Trophoblast cell (in vitro differentiated cells and primary cell): ENCODE results near the gene DRAM1.

ENCODE experiments used
- DNase-seq, 2 donors: peaks; one replicate each; pipeline ENCODE4 v3.0.0-alpha.2; 2016
- H2AFZ ChIP-seq: 2 replicates; pipeline ENCODE4 v1.6.1; 2013; ENCODE audit warnings: low read length, moderate library complexity, mild to moderate bottlenecking; ENCODE audit not compliant: insufficient read depth, poor library complexity
- H2AK5ac ChIP-seq: 2 replicates; pipeline ENCODE4 v1.6.1; 2013; ENCODE audit warnings: mild to moderate bottlenecking, low read length
- H2BK120ac ChIP-seq: 2 replicates; pipeline ENCODE4 v1.6.1; 2013; ENCODE audit warnings: low read length, mild to moderate bottlenecking, moderate library complexity; ENCODE audit not compliant: insufficient read depth, poor library complexity
- H2BK12ac ChIP-seq: 2 replicates; pipeline ENCODE4 v1.6.1; 2013; ENCODE audit warnings: mild to moderate bottlenecking, low read length, moderate library complexity
- H2BK5ac ChIP-seq: 2 replicates; pipeline ENCODE4 v1.6.1; 2013; ENCODE audit warnings: low read length, low read depth, moderate library complexity, mild to moderate bottlenecking; ENCODE audit not compliant: poor library complexity
- H3K14ac ChIP-seq: 2 replicates; pipeline ENCODE4 v1.6.1; 2013; ENCODE audit warnings: mild to moderate bottlenecking, low read length
- H3K18ac ChIP-seq: 2 replicates; pipeline ENCODE4 v1.6.1; 2013; ENCODE audit warnings: mild to moderate bottlenecking, low read length
- H3K23ac ChIP-seq: 2 replicates; pipeline ENCODE4 v1.6.1; 2013; ENCODE audit warnings: low read length
- H3K27ac ChIP-seq: 2 replicates; pipeline ENCODE4 v1.5.1; 2013; ENCODE audit warnings: low read depth, mild to moderate bottlenecking, inconsistent platforms, low read length, moderate library complexity
- H3K27me3 ChIP-seq: 2 replicates; pipeline ENCODE4 v1.6.1; 2013; ENCODE audit warnings: inconsistent platforms, mild to moderate bottlenecking, low read length, moderate library complexity; ENCODE audit not compliant: insufficient read depth
- H3K36me3 ChIP-seq, 2 experiments: 1 replicate in 1 of 2; 2 replicates in 1 of 2; pipeline ENCODE4 v1.6.1; 2013; ENCODE audit warnings: low read length in 2 of 2, mild to moderate bottlenecking in 2 of 2, moderate library complexity in 1 of 2; ENCODE audit not compliant: insufficient read depth in 2 of 2, control insufficient read depth in 1 of 2
- H3K4ac ChIP-seq: 2 replicates; pipeline ENCODE4 v1.6.1; 2013; ENCODE audit warnings: low read depth, mild to moderate bottlenecking, low read length, moderate library complexity
- H3K4me1 ChIP-seq, 2 experiments: 1 replicate in 1 of 2; 2 replicates in 1 of 2; pipeline ENCODE4 v1.6.1; 2013; ENCODE audit warnings: low read length in 2 of 2, mild to moderate bottlenecking in 2 of 2, moderate library complexity in 1 of 2; ENCODE audit not compliant: insufficient read depth in 2 of 2, control insufficient read depth in 1 of 2
- H3K4me2 ChIP-seq: 2 replicates; pipeline ENCODE4 v1.6.1; 2013; ENCODE audit warnings: inconsistent platforms, mild to moderate bottlenecking, low read length, moderate library complexity
- H3K4me3 ChIP-seq: 2 replicates; pipeline ENCODE4 v1.5.1; 2013; ENCODE audit warnings: mild to moderate bottlenecking, low read depth, low read length, inconsistent platforms
- H3K79me1 ChIP-seq: one replicate; pipeline ENCODE4 v1.6.1; 2013; ENCODE audit warnings: low read length
- H3K79me2 ChIP-seq: 2 replicates; pipeline ENCODE4 v1.6.1; 2013; ENCODE audit warnings: low read length, mild to moderate bottlenecking; ENCODE audit not compliant: control insufficient read depth, insufficient read depth, poor library complexity
- H3K9ac ChIP-seq: 2 replicates; pipeline ENCODE4 v1.6.1; 2013; ENCODE audit warnings: mild to moderate bottlenecking, low read length
- H3K9me3 ChIP-seq: 2 replicates; pipeline ENCODE4 v1.6.1; 2013; ENCODE audit warnings: low read depth, mild to moderate bottlenecking, control low read depth, inconsistent platforms, low read length; ENCODE audit not compliant: insufficient read depth
- H4K12ac ChIP-seq: 2 replicates; pipeline ENCODE4 v1.6.1; 2013; ENCODE audit warnings: low read depth, mild to moderate bottlenecking, low read length, moderate library complexity
- H4K8ac ChIP-seq: 2 replicates; pipeline ENCODE4 v1.6.1; 2013; ENCODE audit warnings: low read depth, mild to moderate bottlenecking, low read length, moderate library complexity
- H4K91ac ChIP-seq: one replicate; pipeline ENCODE4 v1.6.1; 2013; ENCODE audit warnings: low read depth, mild to moderate bottlenecking, low read length, moderate library complexity
- WGBS: extraction: QIAGEN DNeasy Blood & Tissue Kit; methylation state at CpG from one replicate; pipeline ENCODE4 v1.1.7; 2013; ENCODE audit warnings: missing lambda C conversion rate; ENCODE audit not compliant: insufficient read length, insufficient coverage; ENCODE audit errors: extremely low coverage; 5-methylcytosine and 5-hydroxymethylcytosine counted together

Gene DRAM1

GRCh38 chr12:101924618-101925017 lies 47.2 kb downstream of the DRAM1 start:
- H3K4me2 ChIP-seq = no peak overlapping the region
- H3K14ac ChIP-seq = peak overlapping the region; percentile 76
- H3K79me2 ChIP-seq = peaks cover 3% of the 10 kb centered on the region
- peak overlapping the region; percentile 10 for H3K4ac ChIP-seq
- H4K91ac ChIP-seq = peak overlapping the region; percentile 86
- H2AK5ac ChIP-seq = peak overlapping the region; percentile 79
- peak overlapping the region; percentile 96 for H2BK12ac ChIP-seq
- H2AFZ ChIP-seq = no peak overlapping the region
- H3K36me3 ChIP-seq = peaks cover 0 to 3% of the 10 kb centered on the region in 2 experiments
- H3K9me3 ChIP-seq = peaks cover 2% of the 10 kb centered on the region
- no peaks in the 10 kb centered on the region for H3K27me3 ChIP-seq
- H2BK120ac ChIP-seq = peak overlapping the region; percentile 78
- H3K18ac ChIP-seq = peak overlapping the region; percentile 72
- H4K8ac ChIP-seq = peak overlapping the region; percentile 5
- H3K9ac ChIP-seq = no peak overlapping the region
- H3K4me3 ChIP-seq = no peak overlapping the region
- H3K4me1 ChIP-seq = peaks cover 7 to 8% of the 10 kb centered on the region in 2 experiments
- H3K23ac ChIP-seq = no peak overlapping the region
- peaks cover 8% of the 10 kb centered on the region for H3K79me1 ChIP-seq
- DNase-seq = peak; percentile 16 to 51
- peak overlapping the region; percentile 68 for H2BK5ac ChIP-seq
- peak overlapping the region; percentile 77 for H3K27ac ChIP-seq
- peak overlapping the region; percentile 40 for H4K12ac ChIP-seq
- no CpG with 5 or more reads among the region's 3 CpGs for WGBS

GRCh38 chr12:101925361-101925760 lies 48.0 kb downstream of the DRAM1 start:
- Histone ChIP-seq H2BK12ac (no peak overlapping the region), H3K4me3 (no peak overlapping the region), H3K36me3 (peaks cover 0 to 3% of the 10 kb centered on the region in 2 experiments), H4K91ac (no peak overlapping the region), H3K79me2 (peaks cover 3% of the 10 kb centered on the region), H3K79me1 (peaks cover 8% of the 10 kb centered on the region), H3K9ac (no peak overlapping the region), H2AK5ac (no peak overlapping the region), H3K4me1 (peaks cover 8 to 9% of the 10 kb centered on the region in 2 experiments), H3K4me2 (no peak overlapping the region), H2BK120ac (no peak overlapping the region), H3K27me3 (no peaks in the 10 kb centered on the region), H4K8ac (no peak overlapping the region), H3K4ac (no peak overlapping the region), H2AFZ (no peak overlapping the region), H3K14ac (no peak overlapping the region), H4K12ac (no peak overlapping the region), H3K27ac (peak overlapping the region; percentile 28), H2BK5ac (no peak overlapping the region), H3K23ac (no peak overlapping the region), H3K9me3 (peaks cover 2% of the 10 kb centered on the region), H3K18ac (no peak overlapping the region)
- peak; percentile 96 to 97 for DNase-seq
- no CpG with 5 or more reads among the region's 4 CpGs for WGBS

- H2AFZ ChIP-seq = no peak overlapping the region
- no peak overlapping the region for H3K4me2 ChIP-seq
- H3K9me3 ChIP-seq = peaks cover 2% of the 10 kb centered on the region
- H3K14ac ChIP-seq = peak overlapping the region; percentile 85
- H3K4me3 ChIP-seq = no peak overlapping the region
- peak overlapping the region; percentile 100 for H2BK12ac ChIP-seq
- H3K79me1 ChIP-seq = peaks cover 8% of the 10 kb centered on the region
- H3K4me1 ChIP-seq = peaks cover 8 to 9% of the 10 kb centered on the region in 2 experiments
- H3K27ac ChIP-seq = peak overlapping the region; percentile 79
- no CpG with 5 or more reads among the region's 6 CpGs for WGBS
- peak overlapping the region; percentile 98 for H2BK120ac ChIP-seq
- H3K4ac ChIP-seq = peak overlapping the region; percentile 86
- DNase-seq = no peak
- peak overlapping the region; percentile 63 for H3K18ac ChIP-seq
- H4K91ac ChIP-seq = peak overlapping the region; percentile 96
- peak overlapping the region; percentile 89 for H4K8ac ChIP-seq
- peak overlapping the region; percentile 78 for H2BK5ac ChIP-seq
- H3K23ac ChIP-seq = no peak overlapping the region
- peak overlapping the region; percentile 97 for H2AK5ac ChIP-seq
- H3K36me3 ChIP-seq = peaks cover 0 to 3% of the 10 kb centered on the region in 2 experiments
- no peaks in the 10 kb centered on the region for H3K27me3 ChIP-seq
- peaks cover 3% of the 10 kb centered on the region for H3K79me2 ChIP-seq
- H4K12ac ChIP-seq = peak overlapping the region; percentile 74
- no peak overlapping the region for H3K9ac ChIP-seq
Observed at GRCh38 chr12:101925935-101926334, 48.6 kb downstream of the DRAM1 start.

GRCh38 chr12:101927036-101927435 lies 49.7 kb downstream of the DRAM1 start:
- Histone ChIP-seq H3K4ac (no peak overlapping the region), H2AFZ (no peak overlapping the region), H4K8ac (no peak overlapping the region), H4K91ac (no peak overlapping the region), H3K14ac (no peak overlapping the region), H3K79me2 (peaks cover 3% of the 10 kb centered on the region), H3K4me2 (no peak overlapping the region), H3K4me3 (no peak overlapping the region), H2BK120ac (no peak overlapping the region), H3K23ac (no peak overlapping the region), H3K79me1 (peaks cover 8% of the 10 kb centered on the region), H3K4me1 (peaks cover 8 to 9% of the 10 kb centered on the region in 2 experiments), H3K36me3 (no peaks in the 10 kb centered on the region), H3K9ac (no peak overlapping the region), H4K12ac (no peak overlapping the region), H3K18ac (no peak overlapping the region), H3K9me3 (peaks cover 2% of the 10 kb centered on the region), H2AK5ac (no peak overlapping the region), H2BK5ac (no peak overlapping the region), H3K27ac (no peak overlapping the region), H2BK12ac (no peak overlapping the region), H3K27me3 (no peaks in the 10 kb centered on the region)
- peak in 1 of 2 donors; percentile 76 for DNase-seq
